IPS-20b (cell line): Measurements from ENCODE around the gene PCDHA1.

Source experiments
- H3K27ac ChIP-seq: one replicate; pipeline ENCODE4 v1.5.1; 2013; ENCODE audit warnings: low read length
- H3K27me3 ChIP-seq: 2 replicates; pipeline ENCODE4 v1.6.1; 2013; ENCODE audit warnings: mild to moderate bottlenecking, low read length, inconsistent platforms; ENCODE audit not compliant: insufficient read depth
- H3K36me3 ChIP-seq: 2 replicates; pipeline ENCODE4 v1.6.1; 2013; ENCODE audit warnings: low read depth, mild to moderate bottlenecking, inconsistent platforms, low read length, moderate library complexity; ENCODE audit not compliant: insufficient read depth
- H3K4me1 ChIP-seq: 2 replicates; pipeline ENCODE4 v1.6.1; 2013; ENCODE audit warnings: mild to moderate bottlenecking, control low read depth, inconsistent platforms, low read length, moderate library complexity; ENCODE audit not compliant: insufficient read depth
- H3K4me3 ChIP-seq: 2 replicates; pipeline ENCODE4 v1.5.1; 2013; ENCODE audit warnings: mild to moderate bottlenecking, low read length, inconsistent platforms
- H3K9ac ChIP-seq: 2 replicates; pipeline ENCODE4 v1.6.1; 2013; ENCODE audit warnings: low read depth, mild to moderate bottlenecking, inconsistent platforms, low read length, moderate library complexity
- H3K9me3 ChIP-seq: 2 replicates; pipeline ENCODE4 v1.6.1; 2013; ENCODE audit warnings: mild to moderate bottlenecking, low read depth, low read length, inconsistent platforms; ENCODE audit not compliant: insufficient read depth

The PCDHA1 gene

GRCh38 chr5:140988100-140988499 is 202.2 kb downstream of the PCDHA1 start:
- Histone ChIP-seq H3K36me3 (no peaks in the 10 kb centered on the region), H3K9ac (no peak overlapping the region), H3K4me3 (no peak overlapping the region), H3K27ac (no peak overlapping the region), H3K9me3 (no peaks in the 10 kb centered on the region), H3K4me1 (peaks cover 45% of the 10 kb centered on the region), H3K27me3 (no peaks in the 10 kb centered on the region)

- Histone ChIP-seq H3K4me3 (no peak overlapping the region), H3K27ac (no peak overlapping the region), H3K36me3 (no peaks in the 10 kb centered on the region), H3K4me1 (peaks cover 45% of the 10 kb centered on the region), H3K9me3 (no peaks in the 10 kb centered on the region), H3K27me3 (no peaks in the 10 kb centered on the region), H3K9ac (no peak overlapping the region)
Observed at GRCh38 chr5:140988608-140989007, 202.7 kb downstream of the PCDHA1 start.

- no peak overlapping the region for H3K27ac ChIP-seq
- no peak overlapping the region for H3K4me3 ChIP-seq
- no peak overlapping the region for H3K9ac ChIP-seq
- no peaks in the 10 kb centered on the region for H3K9me3 ChIP-seq
- H3K4me1 ChIP-seq, result peaks cover 45% of the 10 kb centered on the region
- H3K36me3 ChIP-seq, result no peaks in the 10 kb centered on the region
- H3K27me3 ChIP-seq, result no peaks in the 10 kb centered on the region
Observed at GRCh38 chr5:140989254-140990020, 203.5 kb downstream of the PCDHA1 start.

- no peak overlapping the region for H3K9ac ChIP-seq
- no peaks in the 10 kb centered on the region for H3K36me3 ChIP-seq
- H3K27ac ChIP-seq, result no peak overlapping the region
- H3K27me3 ChIP-seq, result no peaks in the 10 kb centered on the region
- no peaks in the 10 kb centered on the region for H3K9me3 ChIP-seq
- H3K4me3 ChIP-seq, result no peak overlapping the region
- peaks cover 24% of the 10 kb centered on the region for H3K4me1 ChIP-seq
Observed at GRCh38 chr5:140992828-140993227, 206.9 kb downstream of the PCDHA1 start.

GRCh38 chr5:140996060-140996459 is 210.1 kb downstream of the PCDHA1 start:
- H3K36me3 ChIP-seq, result no peaks in the 10 kb centered on the region
- H3K9me3 ChIP-seq, result no peaks in the 10 kb centered on the region
- no peak overlapping the region for H3K9ac ChIP-seq
- H3K4me1 ChIP-seq, result peaks cover 9% of the 10 kb centered on the region; the same call in 1 of the 2 replicates
- H3K27ac ChIP-seq, result no peak overlapping the region
- H3K4me3 ChIP-seq, result no peak overlapping the region
- no peaks in the 10 kb centered on the region for H3K27me3 ChIP-seq

DNA sequence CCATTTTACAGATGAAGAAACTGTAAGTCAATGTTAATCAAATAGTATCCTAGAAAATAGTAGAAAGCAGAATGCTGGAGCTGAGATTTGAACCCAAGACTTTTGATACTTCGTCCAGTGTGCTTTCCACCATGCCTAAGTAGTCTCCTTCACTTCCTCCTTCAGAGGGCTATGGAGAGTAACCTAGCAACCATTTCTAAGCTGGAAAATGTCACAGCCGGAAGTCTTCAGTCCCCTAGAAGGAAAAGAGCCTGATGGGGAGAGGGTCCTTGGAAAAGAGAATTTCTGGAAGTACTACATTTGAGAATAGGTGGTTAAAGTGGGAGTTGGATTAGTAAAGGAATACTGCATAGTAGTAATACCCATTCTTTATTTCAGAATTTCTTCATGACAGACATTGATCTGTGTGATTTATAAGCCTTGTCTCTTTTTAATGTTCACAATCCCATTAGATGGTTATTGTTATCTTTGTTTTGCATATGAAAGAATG is 213.0 kb downstream of the PCDHA1 start:
- H3K4me1 ChIP-seq, result peaks cover 25% of the 10 kb centered on the region; the same call in 1 of the 2 replicates
- H3K27ac ChIP-seq, result no peak overlapping the region
- H3K9me3 ChIP-seq, result no peaks in the 10 kb centered on the region
- no peak overlapping the region for H3K9ac ChIP-seq
- no peaks in the 10 kb centered on the region for H3K27me3 ChIP-seq
- H3K4me3 ChIP-seq, result peak overlapping the region; percentile 3; the same call in 1 of the 2 replicates
- H3K36me3 ChIP-seq, result no peaks in the 10 kb centered on the region

DNA sequence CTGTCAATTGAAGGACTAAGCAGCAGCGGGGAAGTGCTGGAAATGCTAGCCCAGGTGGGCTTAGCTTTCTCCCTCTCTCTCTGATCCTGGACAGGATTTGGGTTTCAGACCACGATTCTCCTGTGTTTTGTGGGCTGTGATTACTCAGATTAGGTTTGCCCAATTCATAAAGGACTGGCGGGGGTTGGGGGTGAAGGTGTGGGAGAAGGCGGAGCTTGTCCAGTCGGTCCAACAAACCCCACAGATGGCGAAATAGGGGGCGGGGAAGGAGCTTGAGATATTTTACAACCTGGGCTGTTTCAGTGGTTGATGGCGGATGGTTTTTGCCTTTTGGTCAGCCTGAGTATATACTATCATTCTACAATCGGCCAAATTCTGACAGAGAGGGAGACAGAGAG is 215.5 kb downstream of the PCDHA1 start:
- H3K27ac ChIP-seq, result peak overlapping the region; percentile 34
- H3K4me3 ChIP-seq, result peak overlapping the region; percentile 79
- H3K9me3 ChIP-seq, result no peaks in the 10 kb centered on the region
- H3K9ac ChIP-seq, result peak overlapping the region; percentile 92
- H3K27me3 ChIP-seq, result no peaks in the 10 kb centered on the region
- H3K4me1 ChIP-seq, result peaks cover 37% of the 10 kb centered on the region
- H3K36me3 ChIP-seq, result no peaks in the 10 kb centered on the region

DNA sequence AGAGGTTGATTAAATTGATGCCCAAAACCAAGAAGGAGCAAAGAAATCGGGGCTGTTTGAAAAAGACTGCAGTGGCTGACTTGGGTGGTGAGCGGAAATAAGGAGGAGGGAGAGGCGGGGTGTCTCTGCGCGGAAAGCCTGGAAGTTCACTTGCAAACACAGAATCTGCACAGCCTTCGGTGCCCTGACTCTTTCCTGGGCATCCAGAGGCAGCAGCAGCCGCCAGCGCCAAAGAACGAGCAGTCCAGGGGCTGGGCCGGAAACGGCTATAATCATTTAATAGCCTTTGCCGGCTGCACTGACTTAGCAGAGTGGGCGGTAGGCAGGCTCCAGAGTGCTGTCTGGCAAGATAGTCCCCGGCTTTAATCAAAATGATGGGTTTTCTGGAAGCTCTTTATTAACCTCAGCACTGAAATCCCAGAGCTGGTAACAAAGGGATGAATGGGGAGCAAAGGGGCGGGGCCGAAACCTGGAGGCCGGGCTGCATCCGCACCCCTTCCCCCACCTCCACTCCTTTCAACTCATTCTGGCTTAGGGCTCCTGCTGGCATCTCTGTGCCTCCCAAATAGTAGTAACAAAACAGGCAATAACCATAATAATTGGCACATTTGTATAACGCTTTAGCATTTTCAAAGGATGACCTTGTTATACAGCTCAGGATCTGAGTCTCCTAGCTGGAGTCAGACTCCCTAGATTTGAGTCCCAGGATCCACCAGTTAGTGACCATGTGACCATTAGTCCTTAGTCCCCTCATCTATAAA is 216.1 kb downstream of the PCDHA1 start:
- Histone ChIP-seq H3K36me3 (no peaks in the 10 kb centered on the region), H3K9me3 (no peaks in the 10 kb centered on the region), H3K27ac (peak overlapping the region; percentile 34), H3K9ac (peak overlapping the region; percentile 92), H3K4me1 (peaks cover 37% of the 10 kb centered on the region), H3K4me3 (peak overlapping the region; percentile 79), H3K27me3 (no peaks in the 10 kb centered on the region)

DNA sequence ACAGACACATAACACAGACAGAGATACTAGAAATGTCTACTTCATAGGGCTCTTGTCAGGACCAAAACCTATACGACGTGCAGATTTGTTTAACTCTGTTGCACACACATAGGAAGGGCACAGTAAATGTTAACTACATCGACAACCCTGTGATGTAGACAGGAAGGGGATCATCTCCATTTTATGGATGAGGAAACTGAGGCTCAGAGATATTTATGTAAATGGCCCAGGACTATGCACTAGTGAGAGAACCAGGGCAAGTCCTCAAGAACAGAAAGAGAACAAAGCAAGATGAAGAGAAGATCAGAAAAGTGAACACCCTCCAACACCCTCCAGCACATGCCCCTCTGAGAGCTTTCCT is 216.6 kb downstream of the PCDHA1 start:
- no peaks in the 10 kb centered on the region for H3K27me3 ChIP-seq
- H3K4me1 ChIP-seq, result peaks cover 37% of the 10 kb centered on the region
- peak overlapping the region; percentile 21; the same call in 1 of the 2 replicates for H3K9ac ChIP-seq
- no peaks in the 10 kb centered on the region for H3K36me3 ChIP-seq
- H3K4me3 ChIP-seq, result peak overlapping the region; percentile 79
- H3K27ac ChIP-seq, result no peak overlapping the region
- H3K9me3 ChIP-seq, result no peaks in the 10 kb centered on the region

GRCh38 chr5:141003031-141003430 is 217.1 kb downstream of the PCDHA1 start:
- no peak overlapping the region for H3K27ac ChIP-seq
- H3K27me3 ChIP-seq, result no peaks in the 10 kb centered on the region
- H3K4me1 ChIP-seq, result peaks cover 37% of the 10 kb centered on the region
- H3K9me3 ChIP-seq, result no peaks in the 10 kb centered on the region
- no peaks in the 10 kb centered on the region for H3K36me3 ChIP-seq
- H3K9ac ChIP-seq, result peak overlapping the region; percentile 21; the same call in 1 of the 2 replicates
- peak overlapping the region; percentile 79; the same call in 1 of the 2 replicates for H3K4me3 ChIP-seq

DNA sequence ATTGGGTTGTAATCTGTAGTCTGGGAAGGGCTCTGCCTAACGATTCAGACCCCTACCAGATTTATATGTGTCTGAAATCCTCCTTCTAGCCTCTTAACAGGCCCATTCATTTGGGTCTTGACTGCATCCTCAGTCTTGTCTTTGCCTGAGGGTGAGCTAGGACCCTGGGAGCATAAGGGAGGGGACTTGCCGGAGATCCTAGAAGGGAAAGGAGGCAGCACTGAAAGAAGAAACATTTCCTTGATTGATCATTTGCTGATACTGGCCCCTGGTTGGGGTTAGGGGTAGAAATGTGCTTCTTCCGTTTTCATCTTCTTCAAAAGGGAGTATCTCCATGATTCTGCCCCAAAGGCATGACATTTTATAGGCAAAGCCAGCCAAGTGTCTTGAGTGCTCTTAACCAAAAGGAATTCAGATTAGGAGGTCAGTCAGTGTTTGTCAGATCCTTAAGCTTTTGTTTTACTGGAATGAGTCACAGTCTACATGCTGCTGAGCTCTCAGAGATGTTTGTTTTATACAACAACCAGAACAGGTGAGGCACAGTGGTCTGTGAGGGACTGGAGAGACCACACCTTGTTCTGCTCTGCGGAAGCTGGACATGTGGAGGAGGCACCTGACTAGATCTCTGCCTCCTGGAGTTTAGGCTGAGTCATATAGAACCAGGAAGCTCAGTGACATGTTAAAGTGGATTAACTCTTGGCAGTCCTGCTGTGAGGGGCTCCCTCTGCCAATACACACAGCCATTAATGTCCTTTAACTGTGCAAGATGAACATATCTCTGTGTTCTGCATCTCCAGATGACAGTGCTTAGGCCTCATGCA is 218.1 kb downstream of the PCDHA1 start:
- H3K9ac ChIP-seq, result peak overlapping the region; percentile 49; the same call in 1 of the 2 replicates
- no peaks in the 10 kb centered on the region for H3K27me3 ChIP-seq
- H3K4me1 ChIP-seq, result peaks cover 33% of the 10 kb centered on the region
- H3K27ac ChIP-seq, result no peak overlapping the region
- H3K4me3 ChIP-seq, result peak overlapping the region; percentile 42
- no peaks in the 10 kb centered on the region for H3K9me3 ChIP-seq
- no peaks in the 10 kb centered on the region for H3K36me3 ChIP-seq
